ENCODE measurements around the gene ZBTB3. TPM values are rescaled to one million over a fixed set of nuclear protein-coding genes. Genes with fewer than 3 reads are reported as not detected.

ZBTB3 gene
- total and polyA plus RNA-seq, 2 of the 13 experiments (the other 11 are each of a cell fraction or from before 2014, with no cell fraction given): 3.4 to 5.2 TPM

DNA sequence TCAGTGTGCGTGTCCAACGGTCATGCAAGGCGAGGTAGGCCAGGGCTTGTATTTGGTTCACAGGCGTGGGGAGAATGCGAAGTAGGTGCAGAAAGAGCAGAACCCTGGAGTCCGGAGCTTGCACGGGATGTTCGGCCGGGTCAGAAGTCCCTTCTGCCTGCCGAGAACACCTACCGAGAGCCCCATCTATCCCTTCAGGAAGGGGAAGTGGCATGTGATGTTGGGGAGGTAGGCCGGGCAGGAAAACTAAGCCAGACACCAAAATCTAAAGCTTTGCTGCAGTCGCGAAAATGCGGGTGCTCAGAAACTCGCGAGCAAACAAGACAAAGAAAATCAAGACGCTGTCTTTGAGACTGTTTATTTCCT lies 16.8 kb upstream of the ZBTB3 start (continued):
- TF ChIP-seq, protein P1, sequence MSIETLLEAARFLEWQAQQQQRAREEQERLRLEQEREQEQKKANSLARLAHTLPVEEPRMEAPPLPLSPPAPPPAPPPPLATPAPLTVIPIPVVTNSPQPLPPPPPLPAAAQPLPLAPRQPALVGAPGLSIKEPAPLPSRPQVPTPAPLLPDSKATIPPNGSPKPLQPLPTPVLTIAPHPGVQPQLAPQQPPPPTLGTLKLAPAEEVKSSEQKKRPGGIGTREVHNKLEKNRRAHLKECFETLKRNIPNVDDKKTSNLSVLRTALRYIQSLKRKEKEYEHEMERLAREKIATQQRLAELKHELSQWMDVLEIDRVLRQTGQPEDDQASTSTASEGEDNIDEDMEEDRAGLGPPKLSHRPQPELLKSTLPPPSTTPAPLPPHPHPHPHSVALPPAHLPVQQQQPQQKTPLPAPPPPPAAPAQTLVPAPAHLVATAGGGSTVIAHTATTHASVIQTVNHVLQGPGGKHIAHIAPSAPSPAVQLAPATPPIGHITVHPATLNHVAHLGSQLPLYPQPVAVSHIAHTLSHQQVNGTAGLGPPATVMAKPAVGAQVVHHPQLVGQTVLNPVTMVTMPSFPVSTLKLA (IDR thresholded peaks at IDR 0.05): no peak
- TF ChIP-seq NFIB (CRISPR knock-in tag; IDR thresholded peaks at IDR 0.05; ENCODE audit: borderline replicate concordance) (no peak), ZNF567 (CRISPR knock-in tag; IDR thresholded peaks at IDR 0.05; ENCODE audit: borderline replicate concordance) (no peak), SNAI1 (CRISPR knock-in tag; IDR thresholded peaks at IDR 0.05; ENCODE audit: borderline replicate concordance) (0 out of 2 replicates have a peak, but pooled peaks have one; percentile 47), ATF7 (IDR thresholded peaks at IDR 0.05) (no peak), ATF7 (CRISPR knock-in tag; IDR thresholded peaks at IDR 0.05) (no peak), ZNF101 (CRISPR knock-in tag; IDR thresholded peaks at IDR 0.05; ENCODE audit: borderline replicate concordance, low read depth) (no peak), ZNF652 (CRISPR knock-in tag; IDR thresholded peaks at IDR 0.05; ENCODE audit: borderline replicate concordance, low read depth) (no peak), ZNF329 (CRISPR knock-in tag; IDR thresholded peaks at IDR 0.05; ENCODE audit: low read depth) (no peak), KLF9 (CRISPR knock-in tag; IDR thresholded peaks at IDR 0.05; ENCODE audit: low read depth) (no peak; the same call in 1 of the 2 replicates), SUZ12 (IDR thresholded peaks at IDR 0.05; ENCODE audit: low read depth, low read length) (no peak), HES4 (CRISPR knock-in tag; IDR thresholded peaks at IDR 0.05; ENCODE audit: borderline replicate concordance) (no peak)
- TF ChIP-seq, protein P2, sequence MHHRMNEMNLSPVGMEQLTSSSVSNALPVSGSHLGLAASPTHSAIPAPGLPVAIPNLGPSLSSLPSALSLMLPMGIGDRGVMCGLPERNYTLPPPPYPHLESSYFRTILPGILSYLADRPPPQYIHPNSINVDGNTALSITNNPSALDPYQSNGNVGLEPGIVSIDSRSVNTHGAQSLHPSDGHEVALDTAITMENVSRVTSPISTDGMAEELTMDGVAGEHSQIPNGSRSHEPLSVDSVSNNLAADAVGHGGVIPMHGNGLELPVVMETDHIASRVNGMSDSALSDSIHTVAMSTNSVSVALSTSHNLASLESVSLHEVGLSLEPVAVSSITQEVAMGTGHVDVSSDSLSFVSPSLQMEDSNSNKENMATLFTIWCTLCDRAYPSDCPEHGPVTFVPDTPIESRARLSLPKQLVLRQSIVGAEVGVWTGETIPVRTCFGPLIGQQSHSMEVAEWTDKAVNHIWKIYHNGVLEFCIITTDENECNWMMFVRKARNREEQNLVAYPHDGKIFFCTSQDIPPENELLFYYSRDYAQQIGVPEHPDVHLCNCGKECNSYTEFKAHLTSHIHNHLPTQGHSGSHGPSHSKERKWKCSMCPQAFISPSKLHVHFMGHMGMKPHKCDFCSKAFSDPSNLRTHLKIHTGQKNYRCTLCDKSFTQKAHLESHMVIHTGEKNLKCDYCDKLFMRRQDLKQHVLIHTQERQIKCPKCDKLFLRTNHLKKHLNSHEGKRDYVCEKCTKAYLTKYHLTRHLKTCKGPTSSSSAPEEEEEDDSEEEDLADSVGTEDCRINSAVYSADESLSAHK (CRISPR knock-in tag; IDR thresholded peaks at IDR 0.05; ENCODE audit: borderline replicate concordance): no peak
- TF ChIP-seq, protein P3, sequence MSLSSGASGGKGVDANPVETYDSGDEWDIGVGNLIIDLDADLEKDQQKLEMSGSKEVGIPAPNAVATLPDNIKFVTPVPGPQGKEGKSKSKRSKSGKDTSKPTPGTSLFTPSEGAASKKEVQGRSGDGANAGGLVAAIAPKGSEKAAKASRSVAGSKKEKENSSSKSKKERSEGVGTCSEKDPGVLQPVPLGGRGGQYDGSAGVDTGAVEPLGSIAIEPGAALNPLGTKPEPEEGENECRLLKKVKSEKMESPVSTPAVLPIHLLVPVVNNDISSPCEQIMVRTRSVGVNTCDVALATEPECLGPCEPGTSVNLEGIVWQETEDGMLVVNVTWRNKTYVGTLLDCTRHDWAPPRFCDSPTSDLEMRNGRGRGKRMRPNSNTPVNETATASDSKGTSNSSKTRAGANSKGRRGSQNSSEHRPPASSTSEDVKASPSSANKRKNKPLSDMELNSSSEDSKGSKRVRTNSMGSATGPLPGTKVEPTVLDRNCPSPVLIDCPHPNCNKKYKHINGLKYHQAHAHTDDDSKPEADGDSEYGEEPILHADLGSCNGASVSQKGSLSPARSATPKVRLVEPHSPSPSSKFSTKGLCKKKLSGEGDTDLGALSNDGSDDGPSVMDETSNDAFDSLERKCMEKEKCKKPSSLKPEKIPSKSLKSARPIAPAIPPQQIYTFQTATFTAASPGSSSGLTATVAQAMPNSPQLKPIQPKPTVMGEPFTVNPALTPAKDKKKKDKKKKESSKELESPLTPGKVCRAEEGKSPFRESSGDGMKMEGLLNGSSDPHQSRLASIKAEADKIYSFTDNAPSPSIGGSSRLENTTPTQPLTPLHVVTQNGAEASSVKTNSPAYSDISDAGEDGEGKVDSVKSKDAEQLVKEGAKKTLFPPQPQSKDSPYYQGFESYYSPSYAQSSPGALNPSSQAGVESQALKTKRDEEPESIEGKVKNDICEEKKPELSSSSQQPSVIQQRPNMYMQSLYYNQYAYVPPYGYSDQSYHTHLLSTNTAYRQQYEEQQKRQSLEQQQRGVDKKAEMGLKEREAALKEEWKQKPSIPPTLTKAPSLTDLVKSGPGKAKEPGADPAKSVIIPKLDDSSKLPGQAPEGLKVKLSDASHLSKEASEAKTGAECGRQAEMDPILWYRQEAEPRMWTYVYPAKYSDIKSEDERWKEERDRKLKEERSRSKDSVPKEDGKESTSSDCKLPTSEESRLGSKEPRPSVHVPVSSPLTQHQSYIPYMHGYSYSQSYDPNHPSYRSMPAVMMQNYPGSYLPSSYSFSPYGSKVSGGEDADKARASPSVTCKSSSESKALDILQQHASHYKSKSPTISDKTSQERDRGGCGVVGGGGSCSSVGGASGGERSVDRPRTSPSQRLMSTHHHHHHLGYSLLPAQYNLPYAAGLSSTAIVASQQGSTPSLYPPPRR (CRISPR knock-in tag; IDR thresholded peaks at IDR 0.05; ENCODE audit: borderline replicate concordance): no peak
- TF ChIP-seq, protein P4, sequence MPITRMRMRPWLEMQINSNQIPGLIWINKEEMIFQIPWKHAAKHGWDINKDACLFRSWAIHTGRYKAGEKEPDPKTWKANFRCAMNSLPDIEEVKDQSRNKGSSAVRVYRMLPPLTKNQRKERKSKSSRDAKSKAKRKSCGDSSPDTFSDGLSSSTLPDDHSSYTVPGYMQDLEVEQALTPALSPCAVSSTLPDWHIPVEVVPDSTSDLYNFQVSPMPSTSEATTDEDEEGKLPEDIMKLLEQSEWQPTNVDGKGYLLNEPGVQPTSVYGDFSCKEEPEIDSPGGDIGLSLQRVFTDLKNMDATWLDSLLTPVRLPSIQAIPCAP (CRISPR knock-in tag; IDR thresholded peaks at IDR 0.05; ENCODE audit: low read depth): no peak
- TF ChIP-seq, protein P5, sequence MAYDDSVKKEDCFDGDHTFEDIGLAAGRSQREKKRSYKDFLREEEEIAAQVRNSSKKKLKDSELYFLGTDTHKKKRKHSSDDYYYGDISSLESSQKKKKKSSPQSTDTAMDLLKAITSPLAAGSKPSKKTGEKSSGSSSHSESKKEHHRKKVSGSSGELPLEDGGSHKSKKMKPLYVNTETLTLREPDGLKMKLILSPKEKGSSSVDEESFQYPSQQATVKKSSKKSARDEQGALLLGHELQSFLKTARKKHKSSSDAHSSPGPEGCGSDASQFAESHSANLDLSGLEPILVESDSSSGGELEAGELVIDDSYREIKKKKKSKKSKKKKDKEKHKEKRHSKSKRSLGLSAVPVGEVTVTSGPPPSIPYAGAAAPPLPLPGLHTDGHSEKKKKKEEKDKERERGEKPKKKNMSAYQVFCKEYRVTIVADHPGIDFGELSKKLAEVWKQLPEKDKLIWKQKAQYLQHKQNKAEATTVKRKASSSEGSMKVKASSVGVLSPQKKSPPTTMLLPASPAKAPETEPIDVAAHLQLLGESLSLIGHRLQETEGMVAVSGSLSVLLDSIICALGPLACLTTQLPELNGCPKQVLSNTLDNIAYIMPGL (CRISPR knock-in tag; IDR thresholded peaks at IDR 0.05; ENCODE audit: borderline replicate concordance in 1 of 2, low read depth in 1 of 2): no peak
